Endothelial cell of umbilical vein (primary cell): ENCODE measurements around the gene C3orf49.

Experiments used
- EZH2 ChIP-seq: IDR thresholded peaks from 2 replicates; pipeline ENCODE4 v1.6.1; 2012; ENCODE audit warnings: borderline replicate concordance, low read depth, mild to moderate bottlenecking, moderate library complexity, low read length, inconsistent platforms; ENCODE audit not compliant: severe bottlenecking
- MYC ChIP-seq: IDR thresholded peaks from one replicate; pipeline ENCODE4 v1.6.1; 2011; ENCODE audit warnings: mild to moderate bottlenecking, low read depth, low read length
- POLR2AphosphoS5 ChIP-seq: IDR thresholded peaks from 2 replicates; pipeline ENCODE4 v1.6.1; 2012; ENCODE audit warnings: low read depth, mild to moderate bottlenecking, control low read depth, low read length, moderate library complexity; ENCODE audit not compliant: insufficient read depth
- TF ChIP-seq, protein P1 (sequence below), 2 donors: IDR thresholded peaks; 1 replicate in 1 of 2; 2 replicates in 1 of 2; pipeline ENCODE4 v1.5.1; 2011; ENCODE audit warnings: low read length in 2 of 2, mild to moderate bottlenecking in 2 of 2, moderate library complexity in 2 of 2, control low read depth in 1 of 2, inconsistent platforms in 1 of 2, low read depth in 1 of 2; ENCODE audit not compliant: insufficient read depth in 1 of 2; ENCODE audit errors: extremely low read depth in 1 of 2

DNA sequence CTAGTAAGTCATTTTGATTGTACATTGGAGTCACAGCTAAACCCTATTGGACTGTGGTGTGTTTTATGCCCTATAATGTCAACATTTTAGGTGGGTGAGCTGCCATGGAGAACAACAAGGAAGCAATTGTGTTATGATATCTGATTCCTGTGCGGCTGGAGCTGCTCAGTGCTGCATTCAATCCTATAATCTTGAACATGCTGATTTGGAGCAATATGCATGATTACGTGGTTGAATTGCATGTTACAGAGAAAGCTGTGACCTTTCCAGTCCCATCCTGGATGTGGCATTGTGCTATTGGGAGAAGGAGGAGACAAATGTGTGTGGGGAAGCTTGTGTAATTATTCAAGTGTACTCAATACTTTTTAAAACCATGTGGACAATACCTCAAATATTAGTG lies 20.1 kb upstream of the C3orf49 start:
- TF ChIP-seq EZH2 (no peak), POLR2AphosphoS5 (no peak), MYC (no peak)
- TF ChIP-seq, protein P1, sequence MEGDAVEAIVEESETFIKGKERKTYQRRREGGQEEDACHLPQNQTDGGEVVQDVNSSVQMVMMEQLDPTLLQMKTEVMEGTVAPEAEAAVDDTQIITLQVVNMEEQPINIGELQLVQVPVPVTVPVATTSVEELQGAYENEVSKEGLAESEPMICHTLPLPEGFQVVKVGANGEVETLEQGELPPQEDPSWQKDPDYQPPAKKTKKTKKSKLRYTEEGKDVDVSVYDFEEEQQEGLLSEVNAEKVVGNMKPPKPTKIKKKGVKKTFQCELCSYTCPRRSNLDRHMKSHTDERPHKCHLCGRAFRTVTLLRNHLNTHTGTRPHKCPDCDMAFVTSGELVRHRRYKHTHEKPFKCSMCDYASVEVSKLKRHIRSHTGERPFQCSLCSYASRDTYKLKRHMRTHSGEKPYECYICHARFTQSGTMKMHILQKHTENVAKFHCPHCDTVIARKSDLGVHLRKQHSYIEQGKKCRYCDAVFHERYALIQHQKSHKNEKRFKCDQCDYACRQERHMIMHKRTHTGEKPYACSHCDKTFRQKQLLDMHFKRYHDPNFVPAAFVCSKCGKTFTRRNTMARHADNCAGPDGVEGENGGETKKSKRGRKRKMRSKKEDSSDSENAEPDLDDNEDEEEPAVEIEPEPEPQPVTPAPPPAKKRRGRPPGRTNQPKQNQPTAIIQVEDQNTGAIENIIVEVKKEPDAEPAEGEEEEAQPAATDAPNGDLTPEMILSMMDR (IDR thresholded peaks at IDR 0.05; ENCODE audit: extremely low read depth in 1 of 2, insufficient read depth in 1 of 2, low read depth in 1 of 2, low read length in 2 of 2) = no peak
